Loucy (cell line): Measurements from ENCODE around the gene KLF6.

Experiments used
- EZH2phosphoT487 ChIP-seq: fragments of 200-600 bp; IDR thresholded peaks from 2 replicates; pipeline ENCODE4 v1.6.1; 2018; ENCODE audit warnings: antibody characterized with exemption, mild to moderate bottlenecking, moderate library complexity, borderline replicate concordance
- TF ChIP-seq, protein P1 (sequence below): fragments of 200-600 bp; sonication (generic); conservative IDR thresholded peaks from 2 replicates; pipeline ENCODE4 v1.5.1; 2014; ENCODE audit warnings: mild to moderate bottlenecking, antibody characterized with exemption, low read length

DNA sequence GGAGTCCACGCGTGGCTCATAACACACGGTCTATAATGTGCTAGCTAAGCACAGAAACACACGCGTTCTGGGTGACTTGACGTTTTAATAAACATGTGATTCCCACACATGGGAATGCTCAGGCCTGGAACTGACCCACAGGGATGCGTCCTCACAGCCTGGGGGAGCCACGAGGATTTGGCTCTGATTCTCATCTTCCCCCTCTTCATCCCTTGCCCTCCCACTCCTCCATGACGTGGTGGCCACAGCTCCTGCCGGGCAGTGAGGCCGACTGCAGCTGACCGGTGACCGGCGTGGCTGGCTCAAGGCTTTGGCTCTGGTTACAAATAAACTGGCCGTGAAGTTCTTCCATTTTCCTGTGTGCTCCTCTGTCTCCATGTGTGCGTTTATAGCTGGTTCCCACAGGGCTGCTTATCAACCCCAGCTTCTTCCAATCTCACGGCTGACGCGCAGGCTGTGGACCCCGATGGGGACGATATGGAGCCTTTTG, 40.9 kb upstream of the KLF6 start:
- TF ChIP-seq, protein P1, sequence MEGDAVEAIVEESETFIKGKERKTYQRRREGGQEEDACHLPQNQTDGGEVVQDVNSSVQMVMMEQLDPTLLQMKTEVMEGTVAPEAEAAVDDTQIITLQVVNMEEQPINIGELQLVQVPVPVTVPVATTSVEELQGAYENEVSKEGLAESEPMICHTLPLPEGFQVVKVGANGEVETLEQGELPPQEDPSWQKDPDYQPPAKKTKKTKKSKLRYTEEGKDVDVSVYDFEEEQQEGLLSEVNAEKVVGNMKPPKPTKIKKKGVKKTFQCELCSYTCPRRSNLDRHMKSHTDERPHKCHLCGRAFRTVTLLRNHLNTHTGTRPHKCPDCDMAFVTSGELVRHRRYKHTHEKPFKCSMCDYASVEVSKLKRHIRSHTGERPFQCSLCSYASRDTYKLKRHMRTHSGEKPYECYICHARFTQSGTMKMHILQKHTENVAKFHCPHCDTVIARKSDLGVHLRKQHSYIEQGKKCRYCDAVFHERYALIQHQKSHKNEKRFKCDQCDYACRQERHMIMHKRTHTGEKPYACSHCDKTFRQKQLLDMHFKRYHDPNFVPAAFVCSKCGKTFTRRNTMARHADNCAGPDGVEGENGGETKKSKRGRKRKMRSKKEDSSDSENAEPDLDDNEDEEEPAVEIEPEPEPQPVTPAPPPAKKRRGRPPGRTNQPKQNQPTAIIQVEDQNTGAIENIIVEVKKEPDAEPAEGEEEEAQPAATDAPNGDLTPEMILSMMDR: no peak
- TF ChIP-seq EZH2phosphoT487: no peak
